ENCODE results near the gene OTUB2. TPM values are rescaled to one million over a fixed set of nuclear protein-coding genes. Genes with fewer than 3 reads are reported as not detected.

The OTUB2 gene
- total RNA-seq, 3 donors from 2014 or later (not counting 1 experiment from before 2014, with no cell fraction given): 0.09 to 0.13 TPM; not detected in 1

- intact Hi-C loops (cut with micrococcal nuclease): no loop called here
- no peak for TF ChIP-seq CTCF (IDR thresholded peaks at IDR 0.05)
- Histone ChIP-seq H3K27ac (ENCODE audit: low read length) (no peak overlapping the region), H3K4me1 (ENCODE audit: control insufficient read depth, insufficient read depth, low read length) (no peaks in the 10 kb centered on the region), H3K9me3 (ENCODE audit: control insufficient read depth, insufficient read depth, low read length) (no peaks in the 10 kb centered on the region), H3K4me3 (ENCODE audit: low read length) (no peak overlapping the region), H3K36me3 (ENCODE audit: control insufficient read depth, insufficient read depth, low read length) (no peaks in the 10 kb centered on the region), H3K27me3 (ENCODE audit: control insufficient read depth, insufficient read depth, low read length) (no peaks in the 10 kb centered on the region)
- 64% methylated on average over 4 of the region's 4 CpGs for WGBS (ENCODE audit: insufficient coverage)
- ATAC-seq: no peak
- H3K4me1 Mint-ChIP-seq: no peaks in the 10 kb centered on the region
- H3K4me3 Mint-ChIP-seq: no peak overlapping the region
- peaks cover 4 to 6% of the 10 kb centered on the region in 2 donors for H3K27me3 Mint-ChIP-seq (ENCODE audit: low read depth in 2 of 2)
- H3K36me3 Mint-ChIP-seq: no peaks in the 10 kb centered on the region
- H3K9me3 Mint-ChIP-seq: no peaks in the 10 kb centered on the region
- no peak for DNase-seq
- H3K27ac Mint-ChIP-seq: no peak overlapping the region
These were observed 36.2 kb upstream of the OTUB2 start for GRCh38 chr14:93989939-93990338.

GRCh38 chr14:93991212-93991611 lies 34.9 kb upstream of the OTUB2 start:
- ATAC-seq: no peak
- Histone ChIP-seq H3K9me3 (ENCODE audit: control insufficient read depth, insufficient read depth, low read length) (no peaks in the 10 kb centered on the region), H3K4me3 (ENCODE audit: low read length) (no peak overlapping the region), H3K4me1 (ENCODE audit: control insufficient read depth, insufficient read depth, low read length) (no peaks in the 10 kb centered on the region), H3K27ac (ENCODE audit: low read length) (no peak overlapping the region), H3K27me3 (ENCODE audit: control insufficient read depth, insufficient read depth, low read length) (no peaks in the 10 kb centered on the region), H3K36me3 (ENCODE audit: control insufficient read depth, insufficient read depth, low read length) (no peaks in the 10 kb centered on the region)
- H3K27me3 Mint-ChIP-seq (ENCODE audit: low read depth in 2 of 2): peaks cover 9 to 14% of the 10 kb centered on the region in 2 donors
- intact Hi-C loops (cut with micrococcal nuclease): no loop called here
- H3K4me3 Mint-ChIP-seq: no peak overlapping the region
- no peaks in the 10 kb centered on the region for H3K9me3 Mint-ChIP-seq
- no peak for DNase-seq
- no peak overlapping the region for H3K27ac Mint-ChIP-seq
- H3K4me1 Mint-ChIP-seq: no peaks in the 10 kb centered on the region
- no peak for TF ChIP-seq CTCF (IDR thresholded peaks at IDR 0.05)
- H3K36me3 Mint-ChIP-seq: no peaks in the 10 kb centered on the region
- 89% methylated on average over 10 of the region's 10 CpGs for WGBS (ENCODE audit: insufficient coverage)

- H3K4me1 ChIP-seq (ENCODE audit: control insufficient read depth, insufficient read depth, low read length): no peaks in the 10 kb centered on the region
- H3K4me3 ChIP-seq (ENCODE audit: low read length): no peak overlapping the region
- H3K27ac ChIP-seq (ENCODE audit: low read length): no peak overlapping the region
- Mint-ChIP-seq H3K27ac (no peak overlapping the region), H3K4me3 (no peak overlapping the region), H3K4me1 (no peaks in the 10 kb centered on the region), H3K27me3 (ENCODE audit: low read depth in 2 of 2) (peaks cover 9 to 14% of the 10 kb centered on the region in 2 donors), H3K36me3 (no peaks in the 10 kb centered on the region), H3K9me3 (no peaks in the 10 kb centered on the region)
- WGBS (ENCODE audit: insufficient coverage): 93% methylated on average over 4 of the region's 4 CpGs
- TF ChIP-seq CTCF (IDR thresholded peaks at IDR 0.05): no peak
- no peaks in the 10 kb centered on the region for H3K27me3 ChIP-seq (ENCODE audit: control insufficient read depth, insufficient read depth, low read length)
- DNase-seq (no peak), ATAC-seq (no peak)
- intact Hi-C loops (cut with micrococcal nuclease): no loop called here
- no peaks in the 10 kb centered on the region for H3K9me3 ChIP-seq (ENCODE audit: control insufficient read depth, insufficient read depth, low read length)
- no peaks in the 10 kb centered on the region for H3K36me3 ChIP-seq (ENCODE audit: control insufficient read depth, insufficient read depth, low read length)
These were observed 34.5 kb upstream of the OTUB2 start for GRCh38 chr14:93991649-93992048.

GRCh38 chr14:93993382-93993781 lies 32.8 kb upstream of the OTUB2 start:
- no peaks in the 10 kb centered on the region for H3K36me3 Mint-ChIP-seq
- no peak overlapping the region for H3K4me3 ChIP-seq (ENCODE audit: low read length)
- no peaks in the 10 kb centered on the region for H3K9me3 ChIP-seq (ENCODE audit: control insufficient read depth, insufficient read depth, low read length)
- no peaks in the 10 kb centered on the region for H3K4me1 ChIP-seq (ENCODE audit: control insufficient read depth, insufficient read depth, low read length)
- TF ChIP-seq CTCF (IDR thresholded peaks at IDR 0.05): no peak
- H3K27me3 Mint-ChIP-seq (ENCODE audit: low read depth in 2 of 2): peaks cover 9 to 14% of the 10 kb centered on the region in 2 donors
- ATAC-seq: no peak
- no peak overlapping the region for H3K4me3 Mint-ChIP-seq
- intact Hi-C loops (cut with micrococcal nuclease): no loop called here
- no peak for DNase-seq
- H3K27ac Mint-ChIP-seq: no peak overlapping the region
- no peaks in the 10 kb centered on the region for H3K36me3 ChIP-seq (ENCODE audit: control insufficient read depth, insufficient read depth, low read length)
- WGBS (ENCODE audit: insufficient coverage): 85% methylated on average over 6 of the region's 6 CpGs
- H3K27ac ChIP-seq (ENCODE audit: low read length): no peak overlapping the region
- H3K4me1 Mint-ChIP-seq: no peaks in the 10 kb centered on the region
- H3K27me3 ChIP-seq (ENCODE audit: control insufficient read depth, insufficient read depth, low read length): no peaks in the 10 kb centered on the region
- no peaks in the 10 kb centered on the region for H3K9me3 Mint-ChIP-seq

Data from natural killer cell (primary cell).